IPS DF 4.7 (cell line): Measurements from ENCODE around the gene CNNM2.

ENCODE experiments used
- DNase-seq: peaks from one replicate; pipeline ENCODE4 v3.0.0-alpha.2; 2013; ENCODE audit warnings: low spot score; ENCODE audit errors: extremely low read depth

Gene CNNM2

DNA sequence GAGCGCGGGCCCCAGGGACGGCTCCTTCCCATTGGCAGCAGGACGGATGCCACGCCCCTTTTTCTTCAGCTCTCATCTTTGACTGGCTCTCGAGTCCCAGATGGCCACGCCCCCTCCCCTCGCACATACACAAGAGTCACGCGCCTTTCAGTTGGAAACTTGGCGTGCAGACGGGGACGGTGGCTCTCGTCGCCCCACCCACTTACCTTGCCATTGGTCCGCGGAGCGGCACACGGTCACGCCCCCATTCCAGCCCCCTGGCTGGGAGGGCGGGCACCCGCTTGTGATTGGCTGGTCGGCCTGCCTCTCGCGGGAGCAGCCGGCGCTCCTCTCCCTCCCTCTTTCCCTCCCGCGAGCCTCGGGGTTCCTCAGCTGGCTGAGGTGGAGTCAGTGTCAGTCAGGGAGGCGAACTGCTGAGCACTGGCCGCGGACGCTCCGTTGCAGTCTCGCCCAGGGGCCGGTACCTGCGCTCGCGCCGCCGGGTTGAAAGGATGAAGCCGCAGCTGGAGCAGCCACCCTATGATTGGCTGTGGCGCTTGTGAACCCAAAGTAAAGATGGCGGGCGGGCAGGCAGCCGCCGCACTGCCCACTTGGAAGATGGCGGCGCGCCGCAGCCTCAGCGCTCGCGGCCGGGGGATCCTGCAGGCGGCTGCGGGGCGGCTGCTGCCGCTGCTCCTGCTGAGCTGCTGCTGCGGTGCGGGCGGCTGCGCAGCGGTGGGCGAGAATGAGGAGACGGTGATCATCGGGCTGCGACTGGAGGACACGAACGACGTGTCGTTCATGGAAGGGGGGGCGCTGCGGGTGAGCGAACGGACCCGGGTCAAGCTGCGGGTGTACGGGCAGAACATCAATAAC is at the start of gene CNNM2:
Gene CNNM2, plus strand, starts transcription at position 333 of the 855 bp plus-strand sequence. Its CDS starts 187 bp downstream, at position 520.
- peak; percentile 99 for DNase-seq

DNA sequence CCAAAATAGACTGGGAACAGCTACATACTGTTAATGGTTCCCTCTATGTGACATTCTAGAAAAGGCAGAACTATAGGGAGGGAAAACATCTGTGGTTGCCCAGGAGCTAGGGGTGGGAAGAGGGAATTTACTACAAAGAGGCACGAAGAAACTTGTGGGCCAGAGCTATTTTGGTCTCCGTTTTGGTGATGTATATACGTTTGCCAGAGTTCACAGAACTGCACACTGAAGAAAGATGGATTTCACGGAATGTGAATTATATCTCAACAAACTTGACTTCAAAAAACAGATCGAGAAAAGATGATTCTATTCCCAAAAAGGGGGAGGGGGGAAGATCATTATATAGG is 49.2 kb upstream of the CNNM2 start:
- no peak for DNase-seq

DNA sequence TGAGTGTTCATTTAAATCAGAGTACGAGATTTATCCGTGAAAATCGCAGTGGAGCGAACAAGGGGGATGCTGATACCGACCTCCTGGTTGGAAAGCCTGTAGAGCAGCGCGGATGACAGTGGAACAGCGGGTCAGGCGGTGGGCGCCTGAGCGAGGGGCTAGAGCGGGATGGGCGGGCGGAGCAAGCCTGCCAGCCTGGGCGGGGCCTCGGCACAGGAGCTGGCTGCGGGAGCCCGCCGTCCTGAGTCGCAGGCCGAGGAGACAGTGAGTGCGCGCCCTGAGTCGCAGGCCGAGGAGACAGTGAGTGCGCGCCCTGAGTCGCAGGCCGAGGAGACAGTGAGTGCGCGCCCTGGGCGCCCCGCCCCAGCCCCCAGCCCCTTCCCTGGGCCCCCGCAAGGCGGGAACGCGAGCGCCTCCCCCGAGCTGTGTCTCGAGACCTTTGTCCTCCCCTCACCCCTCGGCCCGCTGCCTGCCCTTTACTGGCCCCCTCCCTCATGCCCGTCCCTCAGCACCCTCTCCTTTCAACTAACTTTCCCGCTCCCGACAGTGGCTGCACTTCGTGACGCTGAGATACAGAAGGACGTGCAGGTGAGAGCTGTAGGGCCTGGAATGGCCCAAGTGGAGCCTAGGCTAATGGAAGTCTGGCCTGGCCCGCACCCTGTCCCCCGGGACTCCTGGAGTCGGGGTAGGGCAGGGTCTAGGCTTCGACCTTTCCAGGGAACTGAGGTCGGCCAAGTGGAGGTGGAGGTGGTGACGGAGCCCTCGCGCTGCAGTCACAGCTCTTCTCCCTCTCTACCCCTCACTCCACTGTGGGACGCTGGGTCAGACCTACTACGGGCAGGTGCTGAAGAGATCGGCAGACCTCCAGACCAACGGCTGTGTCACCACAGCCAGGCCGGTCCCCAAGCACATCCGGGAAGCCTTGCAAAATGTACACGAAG is 48.6 kb upstream of the CNNM2 start, which contains the start of gene AS3MT:
Gene AS3MT, plus strand, starts transcription at position 213 of the 941 bp plus-strand sequence. Its CDS starts 123 bp downstream, at position 336.
- DNase-seq: no peak

DNA sequence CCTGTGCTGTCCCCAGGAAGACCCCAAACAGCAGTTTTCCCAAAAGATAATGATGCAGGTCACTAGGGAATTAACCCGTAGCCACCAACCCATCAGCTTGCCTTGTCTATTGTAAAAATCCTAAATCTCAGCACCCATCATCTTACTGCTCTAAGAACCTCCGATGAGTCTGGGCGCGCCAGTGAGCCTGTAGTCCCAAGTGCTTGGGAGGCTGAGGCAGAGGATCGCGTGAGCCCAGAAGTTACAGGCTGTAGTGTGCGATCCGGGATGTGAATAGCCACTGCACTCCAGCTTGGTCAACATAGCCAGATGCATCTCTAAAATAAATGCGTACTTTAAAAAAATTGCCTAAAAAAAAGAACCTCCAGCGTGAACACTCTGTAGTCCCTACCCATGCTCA is 47.9 kb upstream of the CNNM2 start:
- no peak for DNase-seq

DNA sequence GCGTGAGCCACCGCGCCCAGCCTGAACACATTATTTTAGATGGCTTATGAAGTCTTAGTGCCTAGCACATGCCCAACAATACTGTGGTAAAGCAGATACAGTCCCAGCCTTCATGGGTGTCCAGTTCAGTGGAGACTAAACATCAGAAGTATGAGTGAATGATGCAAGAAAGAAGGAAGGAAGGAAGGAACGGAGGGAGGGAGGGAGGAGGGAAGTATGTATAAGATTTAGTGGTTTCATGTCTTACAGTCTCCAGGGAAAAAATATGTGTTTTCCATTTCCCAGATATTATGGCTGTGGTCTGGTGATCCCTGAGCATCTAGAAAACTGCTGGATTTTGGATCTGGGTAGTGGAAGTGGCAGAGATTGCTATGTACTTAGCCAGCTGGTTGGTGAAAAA is 45.9 kb upstream of the CNNM2 start:
- DNase-seq: no peak

DNA sequence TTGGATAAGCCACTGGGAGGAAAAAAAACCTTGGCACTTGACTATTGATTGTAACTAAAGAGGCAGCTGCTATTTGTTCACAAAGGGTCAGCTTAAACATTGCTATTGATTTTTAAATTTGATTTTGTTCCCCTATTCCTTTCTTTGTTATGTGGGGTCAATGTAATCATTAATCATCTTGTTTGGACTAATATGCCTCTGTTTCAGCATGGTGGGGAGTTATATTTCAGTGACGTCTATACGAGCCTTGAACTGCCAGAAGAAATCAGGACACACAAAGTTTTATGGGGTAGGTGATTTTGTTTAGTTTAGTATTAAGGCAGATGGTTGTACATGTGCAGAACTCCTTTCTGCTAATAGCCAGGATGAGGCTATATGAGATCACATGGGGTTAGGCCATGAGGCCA is 41.3 kb upstream of the CNNM2 start:
- no peak for DNase-seq

DNA sequence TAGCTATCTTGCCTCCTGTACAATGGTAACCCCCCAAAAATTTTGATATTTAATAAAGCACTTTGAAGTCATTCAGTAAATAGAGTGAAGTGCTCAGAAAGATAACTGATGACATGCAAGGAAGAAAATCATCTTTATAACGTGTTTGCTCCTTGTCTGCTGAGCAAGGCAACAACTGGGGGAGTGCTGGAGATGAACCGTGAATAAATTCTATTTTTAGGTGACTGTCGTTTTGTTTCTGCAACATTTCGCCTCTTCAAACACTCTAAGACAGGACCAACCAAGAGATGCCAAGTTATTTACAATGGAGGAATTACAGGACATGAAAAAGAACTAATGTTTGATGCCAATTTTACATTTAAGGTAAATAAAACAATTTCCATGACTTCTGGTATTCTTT is 39.5 kb upstream of the CNNM2 start:
- DNase-seq: no peak

DNA sequence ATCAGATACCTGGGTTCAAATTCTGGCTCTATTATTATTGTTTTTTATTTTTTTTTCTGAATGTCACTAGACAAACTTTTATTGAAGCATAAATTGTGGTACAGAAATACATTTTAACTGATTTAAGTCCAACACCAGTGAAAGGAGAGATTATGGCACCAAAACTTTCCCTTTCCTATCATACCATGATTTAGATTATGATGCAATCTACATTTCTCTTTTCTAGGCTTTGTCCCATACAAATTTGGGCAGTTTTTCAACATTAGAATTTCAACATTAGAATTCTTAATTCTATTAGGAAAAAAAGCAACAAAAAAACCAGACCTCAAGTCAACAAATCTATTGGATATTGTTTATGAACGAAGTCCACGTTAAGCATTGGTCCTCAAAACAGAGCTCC is 37.8 kb upstream of the CNNM2 start:
- DNase-seq: no peak

DNA sequence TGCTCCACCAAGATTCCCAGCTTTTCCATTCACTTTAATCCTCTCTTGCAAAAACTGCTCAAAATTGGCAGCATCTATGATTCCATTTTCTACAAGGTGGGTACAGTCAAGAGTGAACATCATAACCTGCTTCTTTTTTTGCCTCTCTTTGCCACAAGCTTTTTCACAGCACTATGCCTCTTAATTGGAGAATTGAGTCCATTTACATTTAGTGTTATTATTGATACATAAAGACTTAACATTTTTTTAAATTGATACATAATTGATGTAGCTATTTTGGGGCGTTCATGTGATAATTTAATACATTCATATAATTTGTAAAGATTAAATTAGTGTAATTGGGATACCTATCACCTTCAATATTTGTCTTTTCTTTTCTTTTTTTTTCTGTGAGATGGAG is 30.0 kb upstream of the CNNM2 start:
- DNase-seq: no peak

DNA sequence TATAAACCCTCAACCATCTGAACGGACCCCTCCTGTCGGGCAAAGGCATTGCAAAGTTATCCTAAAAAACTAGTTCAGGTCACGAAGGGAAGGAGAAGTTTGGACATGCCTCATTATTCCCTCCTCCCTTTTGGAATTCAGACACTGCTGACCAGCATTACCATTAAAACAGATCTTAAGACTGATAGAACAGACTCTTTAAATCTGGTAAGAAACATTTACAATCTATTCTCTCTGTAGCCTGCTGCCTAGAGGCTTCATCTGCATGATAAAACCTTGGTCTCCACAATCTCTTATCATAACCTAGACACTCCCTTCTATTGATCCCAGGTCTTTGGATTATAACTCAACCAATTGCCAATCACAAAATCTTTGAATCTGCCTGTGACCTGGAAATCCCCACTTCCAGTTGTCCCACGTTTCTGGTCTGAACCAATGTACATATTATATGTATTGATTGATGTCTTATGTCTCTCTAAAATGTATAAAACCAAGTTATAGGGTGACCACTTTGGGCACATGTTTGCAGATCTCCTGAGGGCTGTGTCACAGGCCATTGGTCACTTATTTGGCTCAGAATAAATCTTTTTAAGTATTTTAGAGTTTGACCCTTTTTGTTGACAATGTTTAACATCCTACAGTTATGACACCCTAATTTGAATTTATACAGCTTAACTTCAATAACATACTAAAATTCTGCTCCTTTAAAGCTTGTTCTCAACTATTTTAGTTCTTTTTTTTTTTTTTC is 23.5 kb upstream of the CNNM2 start:
- DNase-seq: no peak

DNA sequence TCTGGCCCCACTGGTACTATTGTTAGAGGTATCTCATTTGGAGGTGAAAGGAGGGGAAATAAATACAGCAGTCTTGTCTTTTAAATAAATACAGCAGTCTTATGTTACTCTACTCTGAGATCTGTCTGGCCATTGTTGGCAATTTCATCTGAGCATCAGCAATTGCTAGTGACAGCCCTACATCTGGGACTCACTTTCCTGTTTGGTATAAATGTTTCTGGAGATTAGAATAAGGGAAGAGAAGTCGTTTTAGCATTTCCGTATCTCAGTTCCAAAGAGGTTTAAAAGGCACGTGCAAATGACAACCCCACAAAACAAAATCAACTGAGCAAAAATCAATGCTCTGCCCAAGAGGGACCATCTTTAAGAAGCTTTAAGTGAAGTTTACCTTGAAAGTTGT is 18.1 kb upstream of the CNNM2 start:
- no peak for DNase-seq

DNA sequence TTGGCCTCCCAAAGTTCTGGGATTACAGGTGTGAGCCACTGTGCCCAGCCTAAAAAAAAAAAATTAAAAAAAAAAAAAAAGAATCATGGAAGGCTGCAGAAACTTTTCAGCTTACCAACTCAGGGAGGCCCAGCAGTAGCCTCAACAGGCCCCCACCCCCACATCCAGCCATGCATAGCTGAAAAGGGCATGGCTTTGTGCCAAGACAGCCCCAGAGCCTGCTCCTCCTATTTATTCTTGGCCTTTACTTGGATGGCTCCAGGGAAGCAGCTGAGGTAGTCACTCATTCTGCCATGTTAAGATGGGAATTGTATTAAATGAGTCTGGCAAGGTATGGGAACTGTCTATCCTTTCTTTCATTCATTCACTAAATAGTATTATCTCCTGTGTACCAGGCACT is 13.7 kb upstream of the CNNM2 start:
- no peak for DNase-seq

DNA sequence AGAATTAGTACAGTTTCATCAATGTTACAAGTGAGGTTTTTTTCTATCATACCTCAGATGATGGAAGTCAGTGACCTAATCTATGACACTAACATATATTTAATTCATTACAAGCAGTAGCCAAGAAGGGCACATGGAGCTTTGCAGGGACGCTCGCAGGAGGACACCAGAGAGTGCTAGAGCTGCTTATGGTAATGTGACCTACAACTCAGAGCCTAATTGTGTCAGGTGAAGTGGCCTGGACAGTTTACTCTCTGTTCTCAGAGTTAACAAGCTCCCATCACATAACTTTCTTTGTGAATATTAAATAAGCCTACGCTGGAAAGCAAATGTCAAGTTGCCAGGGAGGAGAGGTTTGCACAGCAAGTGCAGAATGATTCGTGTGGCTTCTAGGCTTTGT is 11.6 kb upstream of the CNNM2 start:
- no peak for DNase-seq

DNA sequence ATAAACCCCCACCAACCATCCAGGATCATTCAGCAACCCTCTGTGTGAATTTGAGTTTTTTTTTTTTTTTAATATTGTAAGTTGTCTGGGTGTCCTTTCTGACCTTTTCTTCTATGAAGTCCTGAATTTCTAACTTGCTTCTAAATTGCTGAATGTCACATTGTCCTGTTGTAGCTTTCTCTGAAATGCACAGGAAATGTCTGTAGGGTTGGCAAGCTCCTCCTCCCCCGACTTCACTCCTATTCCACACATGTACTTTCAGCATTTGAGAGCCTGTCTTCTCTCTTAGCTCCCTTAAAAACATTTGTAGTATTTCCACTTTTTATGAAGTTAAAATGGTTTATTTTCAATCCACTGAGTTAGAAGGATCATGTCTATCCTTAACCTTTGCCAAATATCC is 3.3 kb upstream of the CNNM2 start:
- DNase-seq: no peak

DNA sequence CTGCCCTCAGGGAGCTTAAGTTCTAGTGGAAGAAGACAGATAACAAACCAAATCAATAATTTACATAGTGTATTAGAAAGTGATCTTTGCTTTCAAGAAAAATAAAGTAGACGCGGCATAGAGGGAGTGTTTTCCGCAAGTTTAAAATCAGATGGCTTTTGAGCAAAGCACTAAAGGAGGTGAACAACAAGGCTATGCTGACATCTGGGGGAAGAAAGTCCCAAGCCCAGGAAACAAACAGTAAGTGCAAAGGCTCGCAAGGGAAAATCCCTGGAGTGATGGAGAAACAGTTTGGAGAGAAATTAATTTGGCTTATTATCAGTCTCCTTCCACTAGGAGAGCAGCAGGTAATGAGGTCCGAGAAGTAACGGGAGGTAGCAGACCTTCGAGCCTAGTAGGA is 1.9 kb upstream of the CNNM2 start:
- no peak for DNase-seq

DNA sequence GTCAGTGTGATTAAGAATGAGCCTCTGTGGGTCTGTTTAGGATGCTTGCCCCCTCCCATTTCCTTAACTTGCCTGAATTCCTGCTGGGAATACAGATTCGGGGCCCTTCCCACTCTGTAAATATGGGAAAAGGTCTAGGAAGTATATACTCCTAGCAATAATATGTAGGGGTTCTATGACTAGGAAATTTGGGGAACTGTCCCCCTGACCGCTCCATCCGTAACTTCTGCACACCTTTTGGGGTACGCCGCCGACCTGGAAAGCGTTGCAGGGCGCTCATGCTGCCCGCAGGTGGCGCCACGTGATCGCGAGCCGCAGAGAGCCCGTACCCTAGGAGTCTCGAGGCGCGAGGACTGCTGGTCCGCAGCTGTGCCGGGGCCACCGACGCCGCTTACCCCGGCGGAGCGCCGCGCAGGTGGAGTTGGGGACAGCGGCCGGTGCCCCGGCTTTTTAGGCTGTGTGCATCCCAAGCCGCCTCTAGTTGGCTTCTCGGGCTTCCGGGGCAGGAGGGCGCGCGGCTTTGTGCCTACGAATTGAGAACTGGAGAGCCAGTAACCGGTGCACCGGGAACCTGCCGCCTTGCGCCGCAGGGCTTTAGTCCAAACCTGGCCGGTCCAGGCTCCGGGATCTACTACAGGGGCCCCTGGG is 656 bp upstream of the CNNM2 start:
- no peak for DNase-seq

DNA sequence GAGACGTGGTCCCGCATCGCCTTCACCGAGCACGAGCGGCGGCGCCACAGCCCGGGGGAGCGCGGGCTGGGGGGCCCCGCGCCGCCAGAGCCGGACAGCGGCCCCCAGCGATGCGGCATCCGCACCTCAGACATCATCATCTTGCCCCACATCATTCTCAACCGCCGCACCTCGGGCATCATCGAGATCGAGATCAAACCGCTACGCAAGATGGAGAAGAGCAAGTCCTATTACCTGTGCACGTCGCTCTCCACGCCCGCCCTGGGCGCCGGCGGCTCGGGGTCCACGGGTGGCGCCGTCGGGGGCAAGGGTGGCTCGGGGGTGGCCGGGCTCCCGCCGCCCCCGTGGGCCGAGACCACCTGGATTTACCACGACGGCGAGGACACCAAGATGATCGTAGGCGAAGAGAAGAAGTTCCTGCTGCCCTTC is 737 bp downstream of the CNNM2 start:
- no peak for DNase-seq

DNA sequence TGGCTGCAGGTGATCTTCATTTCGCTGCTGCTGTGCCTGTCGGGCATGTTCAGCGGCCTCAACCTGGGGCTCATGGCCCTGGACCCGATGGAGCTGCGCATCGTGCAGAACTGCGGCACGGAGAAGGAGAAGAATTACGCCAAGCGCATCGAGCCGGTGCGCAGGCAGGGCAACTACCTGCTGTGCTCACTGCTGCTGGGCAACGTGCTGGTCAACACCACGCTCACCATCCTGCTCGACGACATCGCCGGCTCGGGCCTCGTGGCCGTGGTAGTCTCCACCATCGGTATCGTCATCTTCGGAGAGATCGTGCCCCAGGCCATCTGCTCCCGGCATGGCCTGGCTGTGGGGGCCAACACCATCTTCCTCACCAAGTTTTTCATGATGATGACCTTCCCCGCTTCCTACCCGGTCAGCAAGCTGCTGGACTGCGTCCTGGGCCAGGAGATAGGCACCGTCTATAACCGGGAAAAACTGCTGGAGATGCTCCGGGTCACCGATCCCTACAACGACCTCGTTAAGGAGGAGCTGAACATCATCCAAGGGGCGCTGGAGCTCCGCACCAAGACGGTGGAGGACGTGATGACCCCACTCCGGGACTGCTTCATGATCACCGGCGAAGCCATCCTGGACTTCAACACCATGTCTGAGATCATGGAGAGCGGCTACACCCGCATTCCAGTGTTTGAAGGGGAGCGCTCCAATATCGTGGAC is 1.3 kb downstream of the CNNM2 start:
- DNase-seq: no peak

DNA sequence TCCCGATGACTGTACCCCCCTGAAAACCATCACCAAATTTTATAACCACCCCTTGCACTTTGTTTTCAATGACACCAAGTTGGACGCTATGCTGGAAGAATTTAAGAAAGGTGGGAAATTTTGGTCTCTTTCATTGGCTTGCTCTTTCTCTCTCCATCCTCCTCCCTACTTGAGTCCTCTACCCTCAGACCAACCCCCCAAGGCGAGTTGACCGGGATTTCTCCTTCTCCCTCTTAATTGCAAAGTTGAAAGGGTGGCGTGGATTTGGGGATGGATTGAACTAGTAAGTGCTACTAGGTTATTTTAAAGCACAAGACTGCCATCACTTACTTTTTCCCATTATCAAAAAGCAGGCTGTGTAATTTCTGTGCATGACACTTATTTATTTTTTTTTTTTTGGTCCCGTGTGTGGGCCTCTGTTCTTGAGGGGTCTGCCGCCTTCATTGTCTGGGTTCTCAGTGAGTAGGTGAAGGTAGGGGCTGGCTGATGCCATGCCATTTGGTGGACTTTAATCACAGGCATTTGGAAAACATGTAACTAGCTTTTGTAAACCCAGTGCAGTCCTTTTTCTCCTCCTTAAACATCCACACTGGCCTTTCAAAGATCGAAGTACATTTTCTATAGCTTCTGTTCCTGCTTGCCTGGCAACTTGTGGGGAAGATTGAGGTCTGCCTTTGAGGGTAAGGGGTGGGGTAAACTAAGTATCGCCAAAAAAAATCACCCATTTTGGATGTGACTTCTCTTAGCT is 2.1 kb downstream of the CNNM2 start:
- DNase-seq: no peak

DNA sequence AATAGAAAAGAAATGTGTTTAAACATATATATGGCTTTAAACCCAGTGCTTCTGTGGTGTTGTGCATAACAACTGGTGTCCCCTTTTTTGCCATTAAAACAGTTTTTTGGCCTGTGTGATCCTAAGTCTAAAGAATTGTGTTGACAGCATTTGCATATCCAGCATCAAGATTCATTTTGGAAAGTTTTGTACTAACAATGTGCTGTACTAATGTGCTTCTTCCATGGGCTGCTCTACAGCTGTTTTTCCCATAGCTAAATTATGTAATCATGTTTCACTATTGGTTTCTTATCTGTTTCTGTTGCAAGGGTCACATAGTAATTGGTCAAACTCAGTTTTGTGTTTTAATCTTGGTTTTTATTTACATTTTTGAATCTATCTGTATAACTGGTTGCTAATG is 5.5 kb downstream of the CNNM2 start:
- DNase-seq: no peak
